HCT116 (cell line): ENCODE data around the gene MTURN. TPM values are rescaled to one million over a fixed set of nuclear protein-coding genes. Genes with fewer than 3 reads are reported as not detected.

Experiments used
- ATAC-seq: fragments of 200-7000 bp; cut with Tn5 transposase; 2 replicates; pipeline ENCODE4 v1.9.1; 2020; ENCODE audit warnings: mild to moderate bottlenecking, moderate library complexity
- BruUV-seq: library from RNA; stranded (reverse); fragments of 400-500 nt; replicated peaks from 2 replicates; lab custom pipeline; 2021; lab: Mats Ljungman, UMichigan
- CTCF ChIA-PET: fragments of 300-600 bp; sonication (Branson Sonifier 250); formaldehyde crosslinking; loops from one replicate; lab custom pipeline; 2021; ENCODE audit warnings: antibody characterized with exemption; lab: Charles Lee
- POLR2A ChIA-PET: fragments of 300-600, 350-600 bp; sonication (Branson Sonifier 250); formaldehyde crosslinking; loops from one replicate; lab custom pipeline; 2021; ENCODE audit warnings: antibody characterized with exemption; lab: Charles Lee
- RAD21 ChIA-PET, 2 experiments: fragments of 300-600 bp; sonication (Branson Sonifier 250); formaldehyde crosslinking; loops; one replicate each; lab custom pipeline; 2023; ENCODE audit warnings: low total read pairs in 2 of 2; ENCODE audit not compliant: uncharacterized antibody in 2 of 2, unreplicated experiment in 2 of 2, low non-redundant PET in 1 of 2; lab: Charles Lee
- DNase-seq: peaks from one replicate; pipeline ENCODE4 v3.0.0-alpha.2; 2010; ENCODE audit warnings: low read depth, low spot score
- H2AFZ ChIP-seq: fragments of 200-600 bp; shearing (Covaris generic), sonication (generic); 2 replicates; pipeline ENCODE4 v1.6.1; 2017; ENCODE audit warnings: low read depth, mixed run types, mixed read lengths, antibody characterized with exemption, low read length; ENCODE audit not compliant: poor library complexity, severe bottlenecking
- H3K27ac ChIP-seq: 2 replicates; pipeline ENCODE4 v1.5.1; 2012; ENCODE audit warnings: low read depth, low read length
- H3K27me3 ChIP-seq: fragments of 200-600 bp; sonication (generic); 2 replicates; pipeline ENCODE4 v1.6.1; 2016; ENCODE audit warnings: mixed run types, low read length, mixed read lengths; ENCODE audit not compliant: insufficient read depth
- H3K36me3 ChIP-seq, 2 experiments: fragments of 200-500 bp in 1 of 2; fragments of 200-600 bp in 1 of 2; sonication (Bioruptor generic) in 1 of 2; sonication (generic) in 1 of 2; 2 replicates each; pipeline versions ENCODE4 v1.5.1 to v1.6.1; 2014 to 2016; ENCODE audit warnings: low read length in 2 of 2, inconsistent platforms in 1 of 2, mixed read lengths in 1 of 2, mixed run types in 1 of 2; ENCODE audit not compliant: insufficient read depth in 2 of 2, control insufficient read depth in 1 of 2
- H3K4me1 ChIP-seq, 2 experiments: fragments of 200-600 bp in 1 of 2; sonication (generic) in 1 of 2; 2 replicates each; pipeline versions ENCODE4 v1.5.1 to v1.6.1; 2012 to 2017; ENCODE audit warnings: low read length in 2 of 2, inconsistent platforms in 1 of 2, mild to moderate bottlenecking in 1 of 2, mixed read lengths in 1 of 2, mixed run types in 1 of 2, moderate library complexity in 1 of 2; ENCODE audit not compliant: insufficient read depth in 2 of 2, control insufficient read depth in 1 of 2
- H3K4me2 ChIP-seq: fragments of 200-600 bp; sonication (generic); 2 replicates; pipeline ENCODE4 v1.6.1; 2017; ENCODE audit warnings: mixed run types, low read length, mixed read lengths
- H3K4me3 ChIP-seq, 2 experiments: fragments of 200-600 bp in 1 of 2; sonication (generic) in 1 of 2; replicated peaks in 1 of 2; 2 replicates each; pipeline ENCODE4 v1.5.1; 2011 to 2016; ENCODE audit warnings: low read length in 2 of 2, control low read depth in 1 of 2, low read depth in 1 of 2, mild to moderate bottlenecking in 1 of 2, mixed read lengths in 1 of 2, mixed run types in 1 of 2
- H3K79me2 ChIP-seq: fragments of 200-600 bp; sonication (generic); 2 replicates; pipeline ENCODE4 v1.6.1; 2017; ENCODE audit warnings: mild to moderate bottlenecking, mixed run types, low read length, moderate library complexity, mixed read lengths; ENCODE audit not compliant: insufficient read depth
- H3K9ac ChIP-seq: fragments of 200-600 bp; sonication (generic); 2 replicates; pipeline ENCODE4 v1.6.1; 2016; ENCODE audit warnings: low read length, mixed read lengths
- H3K9me2 ChIP-seq: fragments of 200-600 bp; sonication (generic), shearing (Covaris generic); 2 replicates; pipeline ENCODE4 v1.6.1; 2017; ENCODE audit warnings: mixed run types, mild to moderate bottlenecking, moderate library complexity; ENCODE audit not compliant: insufficient read depth
- H3K9me3 ChIP-seq, 2 experiments: fragments of 200-500 bp in 1 of 2; fragments of 200-600 bp in 1 of 2; sonication (Bioruptor generic) in 1 of 2; sonication (generic) in 1 of 2; 2 replicates each; pipeline ENCODE4 v1.6.1; 2014 to 2017; ENCODE audit warnings: low read length in 2 of 2, mixed read lengths in 2 of 2, inconsistent platforms in 1 of 2, low read depth in 1 of 2, mild to moderate bottlenecking in 1 of 2, mixed run types in 1 of 2, moderate library complexity in 1 of 2; ENCODE audit not compliant: control insufficient read depth in 1 of 2, insufficient read depth in 1 of 2
- H4K20me1 ChIP-seq: fragments of 200-600 bp; sonication (generic), shearing (Covaris generic); 2 replicates; pipeline ENCODE4 v1.6.1; 2017; ENCODE audit warnings: mixed run types, mild to moderate bottlenecking, moderate library complexity; ENCODE audit not compliant: insufficient read depth
- ATF3 ChIP-seq: IDR thresholded peaks from 2 replicates; pipeline ENCODE4 v1.6.1; 2012
- EGR1 ChIP-seq: IDR thresholded peaks from 2 replicates; pipeline ENCODE4 v1.6.1; 2012; ENCODE audit warnings: low read depth
- ELF1 ChIP-seq: IDR thresholded peaks from 2 replicates; pipeline ENCODE4 v1.6.1; 2012; ENCODE audit warnings: low read depth, borderline replicate concordance
- EZH2 ChIP-seq: fragments of 200-600 bp; sonication (generic); IDR thresholded peaks from 2 replicates; pipeline ENCODE4 v1.6.1; 2017; ENCODE audit warnings: antibody characterized with exemption, mixed run types
- EZH2phosphoT487 ChIP-seq: fragments of 200-600 bp; IDR thresholded peaks from 2 replicates; pipeline ENCODE4 v1.6.1; 2018; ENCODE audit warnings: antibody characterized with exemption, borderline replicate concordance
- FOSL1 ChIP-seq: IDR thresholded peaks from 2 replicates; pipeline ENCODE4 v1.6.1; 2012; ENCODE audit warnings: low read depth
- JUND ChIP-seq: IDR thresholded peaks from 2 replicates; pipeline ENCODE4 v1.6.1; 2012
- SIN3A ChIP-seq: IDR thresholded peaks from 2 replicates; pipeline ENCODE4 v1.6.1; 2012; ENCODE audit warnings: low read depth
- SP1 ChIP-seq: IDR thresholded peaks from 2 replicates; pipeline ENCODE4 v1.6.1; 2012; ENCODE audit warnings: low read depth
- SRF ChIP-seq: IDR thresholded peaks from 2 replicates; pipeline ENCODE4 v1.6.1; 2012; ENCODE audit warnings: low read depth
- YY1 ChIP-seq: IDR thresholded peaks from 2 replicates; pipeline ENCODE4 v1.6.1; 2011; ENCODE audit warnings: low read length, low read depth, moderate library complexity, mild to moderate bottlenecking; ENCODE audit not compliant: insufficient replicate concordance; ENCODE audit errors: extremely low read depth
- ZBTB33 ChIP-seq: IDR thresholded peaks from 2 replicates; pipeline ENCODE4 v1.6.1; 2011; ENCODE audit warnings: mild to moderate bottlenecking, low read length, moderate library complexity; ENCODE audit not compliant: insufficient replicate concordance; ENCODE audit errors: extremely low read depth
- ZNF274 ChIP-seq: fragments of 200-500 bp; sonication (Bioruptor generic); IDR thresholded peaks from 2 replicates; pipeline ENCODE4 v1.6.1; 2014; ENCODE audit warnings: mild to moderate bottlenecking, low read depth, low read length, inconsistent platforms
- intact Hi-C: fragments of 100-400 bp; cut with micrococcal nuclease; formaldehyde crosslinking; loops from 2 replicates; pipeline ENCODE4 v1.10.0; 2022
- total RNA-seq: library from RNA; stranded (reverse); gene quantifications from one replicate; pipeline ENCODE4 v1.2.1, GENCODE V29; 2021; ENCODE audit not compliant: unreplicated experiment
- TF ChIP-seq, protein P1 (sequence below), 3 experiments: fragments of 200-600 bp in 1 of 3; sonication (generic) in 1 of 3; IDR thresholded peaks in 2 of 3; conservative IDR thresholded peaks in 1 of 3; 2 replicates each; pipeline ENCODE4 v1.5.1; 2012 to 2017; ENCODE audit warnings: low read depth in 2 of 3, low read length in 2 of 3, antibody characterized with exemption in 1 of 3, borderline replicate concordance in 1 of 3, control low read depth in 1 of 3, mild to moderate bottlenecking in 1 of 3, mixed read lengths in 1 of 3, mixed run types in 1 of 3, moderate library complexity in 1 of 3; ENCODE audit not compliant: insufficient read depth in 1 of 3

Gene MTURN
- total RNA-seq, 1 experiment from 2014 or later, result 7.5 TPM

DNA sequence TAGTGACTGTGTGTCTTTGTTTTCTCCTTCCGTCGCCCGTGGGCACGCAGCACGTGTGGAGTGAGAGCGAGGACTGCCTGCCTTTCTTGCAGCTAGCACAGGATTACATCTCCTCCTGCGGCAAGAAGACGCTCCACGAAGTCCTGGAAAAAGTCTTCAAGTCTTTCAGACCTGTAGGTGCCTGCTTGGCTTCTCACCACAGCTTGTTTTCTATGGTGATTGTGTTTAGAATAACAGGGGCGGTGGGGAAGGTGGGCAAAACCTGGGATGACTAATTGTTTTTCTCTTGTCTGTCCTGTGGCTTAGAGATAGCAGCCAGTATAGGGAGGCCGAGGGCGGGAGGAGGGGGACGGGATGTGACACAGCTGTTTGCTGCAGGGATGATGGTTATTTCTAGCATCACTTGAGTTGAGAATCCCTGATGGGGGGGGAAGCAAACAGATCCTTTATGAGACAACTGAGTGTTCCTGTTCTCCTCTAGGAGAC is 11.4 kb downstream of the MTURN start:
- TF ChIP-seq ZBTB33 (no peak), EZH2phosphoT487 (no peak)
- TF ChIP-seq, all 23 proteins: peak for 0
- Histone ChIP-seq H3K4me2 (no peak overlapping the region), H4K20me1 (no peaks in the 10 kb centered on the region), H3K4me3 (no peak overlapping the region), H3K9me3 (no peaks in the 10 kb centered on the region), H2AFZ (no peak overlapping the region), H3K79me2 (no peaks in the 10 kb centered on the region), H3K9me2 (no peaks in the 10 kb centered on the region), H3K27me3 (no peaks in the 10 kb centered on the region), H3K4me1 (peaks cover 23 to 30% of the 10 kb centered on the region in 2 experiments), H3K36me3 (no peaks in the 10 kb centered on the region), H3K27ac (no peak overlapping the region), H3K9ac (no peak overlapping the region)
- POLR2A ChIA-PET, result no interaction called here
- CTCF ChIA-PET, result no interaction called here
- RAD21 ChIA-PET, result no interaction called here
- no TSS peak for BruUV-seq
- no peak for DNase-seq
- ATAC-seq, result no peak
- intact Hi-C loops, result no loop called here

- Histone ChIP-seq H3K9me3 (no peaks in the 10 kb centered on the region), H3K4me3 (no peak overlapping the region), H3K36me3 (no peaks in the 10 kb centered on the region), H2AFZ (no peak overlapping the region), H3K4me2 (no peak overlapping the region), H3K9ac (no peak overlapping the region), H3K27me3 (no peaks in the 10 kb centered on the region), H3K27ac (no peak overlapping the region), H3K4me1 (peaks cover 18 to 20% of the 10 kb centered on the region in 2 experiments), H4K20me1 (no peaks in the 10 kb centered on the region), H3K9me2 (no peaks in the 10 kb centered on the region), H3K79me2 (no peaks in the 10 kb centered on the region)
- ChIA-PET POLR2A (no interaction called here), RAD21 (no interaction called here), CTCF (no interaction called here)
- no TSS peak for BruUV-seq
- intact Hi-C loops, result no loop called here
- ATAC-seq, result no peak
- no peak for DNase-seq
- TF ChIP-seq YY1 (no peak), EGR1 (no peak), SP1 (no peak), SIN3A (no peak), ATF3 (no peak), FOSL1 (no peak), JUND (no peak), ZNF274 (no peak), ELF1 (no peak), SRF (no peak), EZH2 (no peak)
- TF ChIP-seq, protein P1, sequence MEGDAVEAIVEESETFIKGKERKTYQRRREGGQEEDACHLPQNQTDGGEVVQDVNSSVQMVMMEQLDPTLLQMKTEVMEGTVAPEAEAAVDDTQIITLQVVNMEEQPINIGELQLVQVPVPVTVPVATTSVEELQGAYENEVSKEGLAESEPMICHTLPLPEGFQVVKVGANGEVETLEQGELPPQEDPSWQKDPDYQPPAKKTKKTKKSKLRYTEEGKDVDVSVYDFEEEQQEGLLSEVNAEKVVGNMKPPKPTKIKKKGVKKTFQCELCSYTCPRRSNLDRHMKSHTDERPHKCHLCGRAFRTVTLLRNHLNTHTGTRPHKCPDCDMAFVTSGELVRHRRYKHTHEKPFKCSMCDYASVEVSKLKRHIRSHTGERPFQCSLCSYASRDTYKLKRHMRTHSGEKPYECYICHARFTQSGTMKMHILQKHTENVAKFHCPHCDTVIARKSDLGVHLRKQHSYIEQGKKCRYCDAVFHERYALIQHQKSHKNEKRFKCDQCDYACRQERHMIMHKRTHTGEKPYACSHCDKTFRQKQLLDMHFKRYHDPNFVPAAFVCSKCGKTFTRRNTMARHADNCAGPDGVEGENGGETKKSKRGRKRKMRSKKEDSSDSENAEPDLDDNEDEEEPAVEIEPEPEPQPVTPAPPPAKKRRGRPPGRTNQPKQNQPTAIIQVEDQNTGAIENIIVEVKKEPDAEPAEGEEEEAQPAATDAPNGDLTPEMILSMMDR (IDR thresholded peaks at IDR 0.05 in 2 of 3, conservative IDR thresholded peaks at IDR 0.05 in 1 of 3; ENCODE audit: borderline replicate concordance in 1 of 3, insufficient read depth in 1 of 3, low read depth in 2 of 3, low read length in 2 of 3), result no peak
These were observed 12.4 kb downstream of the MTURN start for GRCh38 chr7:30147223-30147622.
